ENCODE data around the gene ARMH3.

The ARMH3 gene

GRCh38 chr10:101875068-101875688 lies 180.8 kb downstream of the ARMH3 start:
- DNase-seq = no peak

DNA sequence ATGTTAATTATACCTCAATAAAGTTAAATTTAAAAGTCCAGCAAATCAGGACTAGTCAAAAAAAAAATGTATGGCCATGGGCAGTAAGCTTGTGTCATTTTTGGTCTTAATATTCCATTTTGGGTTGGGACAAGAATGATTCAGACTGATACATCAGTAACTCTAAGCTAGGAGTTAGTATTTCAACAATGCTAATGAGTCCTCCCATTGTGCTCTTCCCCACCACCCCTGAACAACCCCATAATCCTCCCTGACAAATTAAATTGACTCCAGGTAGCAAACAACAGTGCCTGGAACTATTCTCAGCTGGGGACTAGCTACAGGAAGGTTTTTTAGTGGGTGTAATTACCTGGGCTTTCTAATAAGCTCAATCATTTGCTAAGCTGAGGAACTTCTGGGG lies 181.7 kb downstream of the ARMH3 start:
- no peak for DNase-seq

- DNase-seq = no peak
Measured at GRCh38 chr10:101867931-101868330, 188.0 kb downstream of the ARMH3 start.

- no peak for DNase-seq
Measured at GRCh38 chr10:101859530-101859929, 196.4 kb downstream of the ARMH3 start.

- no peak for DNase-seq
Measured at GRCh38 chr10:101858723-101859500, 197.1 kb downstream of the ARMH3 start.

DNA sequence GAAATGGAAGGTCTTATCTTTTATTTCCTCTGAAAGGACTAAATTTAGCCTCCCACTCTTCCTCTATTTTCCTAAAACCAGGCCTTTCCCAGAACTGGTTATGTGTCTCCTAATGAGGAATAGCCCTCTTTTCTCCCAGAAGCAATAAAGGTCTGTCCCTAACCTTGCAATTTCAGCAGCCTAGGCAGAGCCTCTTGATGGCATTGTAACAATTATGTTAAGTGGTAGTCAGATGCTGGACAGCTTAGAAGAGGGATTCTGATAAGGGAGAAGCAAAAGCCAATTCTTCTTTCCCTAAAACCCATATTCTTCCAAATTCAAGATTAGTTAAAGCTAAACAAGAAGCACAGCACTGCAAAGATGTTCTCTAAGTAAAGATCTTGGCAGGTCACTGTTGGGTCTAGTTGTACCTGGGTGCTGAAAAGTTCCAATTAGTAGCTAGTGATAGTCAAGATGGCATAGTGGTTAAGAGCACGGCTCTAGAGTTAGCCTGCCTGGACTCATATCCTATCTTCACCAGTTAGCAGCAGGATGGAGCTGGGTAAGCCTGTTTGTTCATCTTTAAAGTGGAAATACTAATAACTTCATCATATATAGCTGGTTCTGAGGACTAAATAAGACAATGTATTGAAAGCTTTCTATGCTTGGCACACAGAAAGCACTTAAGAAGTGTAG lies 198.0 kb downstream of the ARMH3 start:
- DNase-seq = no peak

GRCh38 chr10:101856626-101857025 lies 199.3 kb downstream of the ARMH3 start:
- DNase-seq = no peak

DNA sequence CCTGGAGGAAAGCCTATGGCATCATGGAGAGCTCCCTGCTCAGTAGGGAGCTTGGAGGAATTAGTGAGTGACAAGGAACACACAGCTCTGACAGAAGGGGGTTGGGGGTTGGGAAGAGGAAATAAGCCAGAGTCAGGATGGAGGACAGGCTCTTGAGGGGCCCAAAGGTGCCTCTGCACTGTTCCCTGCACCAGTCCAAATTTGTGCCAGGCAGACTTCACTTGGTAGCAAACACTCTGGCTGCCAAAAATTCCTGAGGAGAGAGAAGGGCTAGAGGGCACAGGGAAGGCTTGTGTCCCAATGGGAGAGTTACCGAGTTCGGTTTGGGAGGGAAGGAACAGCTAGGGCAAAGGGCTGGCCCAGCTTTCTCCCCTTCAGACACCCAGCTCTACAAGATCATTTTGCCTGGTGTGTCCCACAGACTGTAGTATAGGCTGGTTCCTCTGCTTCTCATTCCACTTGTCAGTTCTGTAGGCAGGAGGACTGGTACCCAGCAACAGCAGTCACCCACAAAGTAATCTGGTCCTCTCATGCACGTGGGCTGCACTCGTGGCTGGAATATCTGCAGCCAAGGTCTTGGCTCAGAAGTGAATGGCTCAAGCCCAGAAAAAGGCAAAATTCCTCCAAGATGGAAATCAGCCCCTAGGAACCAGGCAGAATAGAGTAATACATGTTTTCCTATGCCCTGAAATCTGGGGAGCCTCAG lies 204.4 kb downstream of the ARMH3 start:
- DNase-seq = peak in 3 of 56 donors; percentile 8 to 31 (median 26)

GRCh38 chr10:101850749-101851148 lies 205.2 kb downstream of the ARMH3 start:
- DNase-seq = no peak

DNA sequence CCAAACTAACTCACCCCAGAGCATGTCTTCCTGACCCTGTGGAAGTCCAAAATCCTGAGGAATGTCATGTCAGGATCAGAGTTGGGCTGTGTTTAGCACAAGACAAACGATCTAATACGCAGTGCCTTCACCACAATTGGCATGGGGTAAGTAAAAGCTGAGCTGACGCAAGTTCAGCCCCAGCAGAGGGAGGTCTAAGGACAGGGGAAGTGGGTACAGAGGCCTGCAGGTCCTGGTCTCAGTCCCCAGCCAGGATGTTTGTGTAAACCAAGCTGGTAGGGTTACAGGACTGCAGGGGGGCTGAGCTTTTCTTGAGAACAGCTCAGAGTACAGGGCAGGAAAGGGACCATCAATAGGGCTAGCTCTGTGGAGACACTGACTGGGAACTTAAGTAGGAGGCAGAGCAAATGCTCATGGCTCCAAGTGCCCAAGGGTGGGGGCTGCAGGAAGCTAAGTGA lies 207.1 kb downstream of the ARMH3 start:
- DNase-seq = no peak

GRCh38 chr10:101848408-101848807 lies 207.6 kb downstream of the ARMH3 start:
- DNase-seq = no peak

- DNase-seq = no peak
Measured at GRCh38 chr10:101845893-101846292, 210.1 kb downstream of the ARMH3 start.

DNA sequence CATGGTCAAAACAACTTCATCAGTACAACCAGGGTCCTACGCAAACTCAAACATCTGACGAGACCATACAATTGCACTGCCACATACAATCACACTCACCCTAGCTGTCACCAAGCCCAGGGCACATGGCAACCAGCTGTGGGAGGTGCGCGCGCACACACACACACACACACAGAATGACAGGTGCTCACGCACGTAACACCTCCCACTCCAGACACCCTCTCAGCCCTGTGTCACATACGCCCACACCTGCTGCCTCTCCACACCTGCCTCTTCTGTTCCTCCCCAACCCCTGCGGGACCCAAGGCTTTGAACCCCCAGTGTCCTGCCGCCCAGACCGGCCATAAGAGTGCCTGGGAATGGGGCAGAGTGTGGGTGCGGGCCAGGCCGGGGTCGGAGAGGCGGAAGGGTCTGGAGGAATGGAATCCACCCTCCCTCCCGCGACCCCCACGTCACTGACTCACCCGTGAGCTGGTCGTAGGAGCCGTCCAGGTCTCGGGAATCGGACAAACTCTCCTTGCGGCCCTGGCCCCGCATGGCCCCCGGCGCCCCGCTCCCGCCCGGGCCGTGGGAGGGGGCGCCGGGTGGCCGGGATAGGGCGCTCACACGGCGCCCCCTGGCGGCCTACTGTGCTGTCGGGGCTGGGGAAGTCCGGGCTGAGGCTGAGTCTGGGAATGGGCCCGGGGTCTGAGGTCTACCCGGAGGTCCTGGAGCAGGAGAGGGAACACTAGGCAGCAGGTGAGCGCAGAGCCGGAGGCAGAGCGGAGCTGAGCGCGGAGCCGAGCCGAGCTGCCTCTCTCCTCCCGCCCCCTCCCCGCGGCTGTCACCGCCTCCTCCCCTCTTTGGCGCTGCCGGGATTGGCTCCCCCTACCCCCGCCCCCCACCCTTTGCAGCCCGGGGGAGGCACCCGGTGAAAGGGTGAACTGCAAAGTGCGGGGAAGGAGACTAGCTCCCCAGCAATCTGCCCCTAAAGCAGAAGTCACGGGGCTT lies 212.6 kb downstream of the ARMH3 start, which contains the start of gene KCNIP2:
KCNIP2 (minus strand) TSS at position 769 of the 990 bp plus-strand sequence; CDS start at position 537, 232 bp downstream.
- peak in 46 of 56 donors; percentile 15 to 88 (median 59) for DNase-seq

GRCh38 chr10:101841826-101842225 lies 214.1 kb downstream of the ARMH3 start:
- no peak for DNase-seq

DNA sequence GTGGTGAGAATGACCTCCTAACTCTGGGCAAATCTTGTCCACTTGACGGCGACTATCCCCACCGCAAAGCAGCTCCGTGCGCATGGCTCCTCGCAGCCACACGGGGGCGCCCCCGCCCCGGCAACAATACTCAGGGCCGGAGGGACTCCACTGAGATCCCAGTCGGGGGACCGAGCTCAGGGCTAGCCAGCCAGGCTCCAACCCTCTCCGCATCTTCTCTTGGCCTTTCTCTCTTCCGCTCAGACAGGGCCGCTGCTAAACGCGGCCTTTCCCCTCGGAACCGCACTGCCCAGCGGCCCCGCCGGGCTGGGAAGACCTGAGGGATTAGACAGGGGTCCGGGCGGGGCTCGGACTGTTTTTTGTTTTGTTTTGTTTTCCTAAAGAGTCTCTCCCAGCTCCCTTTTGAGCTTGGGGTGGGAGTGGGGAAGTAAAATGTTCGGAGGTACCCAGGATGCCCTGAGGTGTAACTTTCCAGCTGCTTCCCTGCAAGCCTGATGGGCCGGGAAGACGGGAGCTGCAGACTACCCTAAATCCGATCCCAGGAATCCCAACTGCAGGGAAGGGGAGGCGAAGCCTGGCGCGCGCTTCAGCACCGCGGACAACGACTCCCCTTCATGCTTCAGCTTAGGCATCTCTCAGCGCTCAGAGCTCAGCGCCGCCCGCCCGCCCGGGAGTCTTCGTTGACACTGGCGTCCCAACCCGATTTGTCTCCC lies 215.1 kb downstream of the ARMH3 start:
- DNase-seq = peak in 53 of 56 donors; percentile 29 to 90 (median 73)

- DNase-seq = peak in 37 of 56 donors; percentile 26 to 75 (median 58)
Measured at GRCh38 chr10:101840102-101840684, 215.8 kb downstream of the ARMH3 start.

DNA sequence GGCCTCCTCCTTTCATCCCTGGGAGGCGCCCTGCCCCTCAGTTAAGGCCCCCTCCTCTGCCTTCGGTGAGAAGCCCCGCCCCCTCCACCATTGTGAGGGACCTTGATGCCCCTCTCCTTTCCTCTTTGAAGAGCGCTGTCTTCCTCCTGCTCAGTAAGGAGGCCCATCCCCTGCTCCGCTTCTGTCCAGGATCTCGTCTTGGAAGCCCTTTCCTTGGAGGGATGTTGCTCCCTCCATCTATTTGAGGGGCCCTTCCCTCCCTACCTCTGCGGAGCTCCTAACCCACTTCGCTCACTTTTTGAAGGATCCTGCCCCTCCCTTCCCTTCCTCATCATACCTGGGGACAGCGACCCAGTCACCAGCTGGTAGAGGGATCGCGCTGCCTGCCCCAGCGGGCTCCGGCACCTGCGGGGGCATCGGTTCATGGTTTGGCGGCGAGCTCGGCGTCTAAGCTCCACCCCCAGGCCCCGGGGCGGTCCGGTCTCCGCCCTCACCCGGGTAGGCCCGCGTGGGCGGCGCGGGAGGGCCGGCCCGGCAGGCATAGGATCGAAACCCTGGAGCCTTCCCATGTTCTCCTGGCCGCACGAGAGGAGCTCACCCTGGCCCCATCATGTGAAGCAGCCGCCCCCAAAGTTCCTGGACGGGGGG lies 216.4 kb downstream of the ARMH3 start:
- DNase-seq = peak in 36 of 56 donors; percentile 15 to 70 (median 48)

DNA sequence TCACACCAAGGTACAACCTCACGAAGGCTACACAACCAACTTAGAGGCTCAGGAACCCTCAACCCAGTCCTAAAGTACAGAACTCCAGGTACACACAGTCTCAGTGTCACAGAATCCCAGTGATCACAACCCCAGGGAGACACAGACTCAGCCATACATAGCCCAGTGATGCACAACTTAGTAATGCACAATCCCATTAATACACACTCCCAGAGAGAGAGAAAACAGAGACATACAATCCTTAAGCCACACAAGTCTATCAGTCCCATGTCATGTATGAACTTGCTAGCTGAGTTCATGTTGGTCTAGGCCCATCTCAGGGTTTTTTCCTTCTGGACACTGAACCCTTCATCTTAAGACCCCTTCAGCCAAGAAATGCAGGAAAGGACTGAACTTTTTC lies 217.0 kb downstream of the ARMH3 start:
- no peak for DNase-seq
